K562 (cell line): Measurements from ENCODE around the gene GLTP. TPM values are rescaled to one million over a fixed set of nuclear protein-coding genes. Genes with fewer than 3 reads are reported as not detected.
A peak's percentile ranks its signal among the peaks of the same experiment; 100 is the strongest.

Experiments
- CBFA2T3 ChIP-seq: fragments of 450-650 bp; IDR thresholded peaks from 2 replicates; pipeline ENCODE4 v1.6.1; 2017
- GTF2A2 ChIP-seq: IDR thresholded peaks from 2 replicates; pipeline ENCODE4 v1.6.1; 2016; ENCODE audit warnings: mild to moderate bottlenecking, missing genetic modification characterization, missing compliant biosample characterization
- GTF2E2 ChIP-seq: fragments of 200-800 bp; sonication (Bioruptor generic); IDR thresholded peaks from 2 replicates; pipeline ENCODE4 v1.6.1; 2016; ENCODE audit warnings: missing genetic modification characterization, missing compliant biosample characterization
- HMG20B ChIP-seq: fragments of 250-450 bp; sonication (Bioruptor Pico); IDR thresholded peaks from 2 replicates; pipeline ENCODE4 v1.5.0; 2021; ENCODE audit warnings: mild to moderate bottlenecking
- KAT8 ChIP-seq: fragments of 450-650 bp; IDR thresholded peaks from 2 replicates; pipeline ENCODE4 v1.6.1; 2016; ENCODE audit warnings: low read depth, mild to moderate bottlenecking
- NUFIP1 ChIP-seq: fragments of 450-650 bp; IDR thresholded peaks from 2 replicates; pipeline ENCODE4 v1.6.1; 2018; ENCODE audit not compliant: partially characterized antibody
- RBM15 ChIP-seq: fragments of 200-400 bp; formaldehyde crosslinking; IDR thresholded peaks from 2 replicates; pipeline ENCODE4 v1.6.1; 2018; ENCODE audit warnings: mild to moderate bottlenecking, low read length, moderate library complexity; ENCODE audit not compliant: insufficient read depth
- RCOR1 ChIP-seq, 2 experiments: IDR thresholded peaks; 2 replicates each; pipeline ENCODE4 v1.6.1; 2012; ENCODE audit warnings: low read depth in 2 of 2, low read length in 2 of 2, borderline replicate concordance in 1 of 2, improper control_type of control experiment in 1 of 2
- RHOXF2B ChIP-seq: fragments of 250-450 bp; sonication (Bioruptor Pico); conservative IDR thresholded peaks from 2 replicates; pipeline ENCODE4 v1.5.1; 2021
- SIRT6 ChIP-seq: IDR thresholded peaks from one replicate; pipeline ENCODE4 v1.6.1; 2012; ENCODE audit warnings: low read depth, mild to moderate bottlenecking, control low read depth, inconsistent platforms, low read length, moderate library complexity
- SNIP1 ChIP-seq: fragments of 450-650 bp; IDR thresholded peaks from 2 replicates; pipeline ENCODE4 v1.7.1; 2017; ENCODE audit warnings: low read depth, mild to moderate bottlenecking
- TAF7 ChIP-seq: fragments of 450-650 bp; IDR thresholded peaks from 2 replicates; pipeline ENCODE4 v1.6.1; 2016; ENCODE audit warnings: missing genetic modification characterization, missing compliant biosample characterization
- XRCC3 ChIP-seq: fragments of 450-650 bp; IDR thresholded peaks from 2 replicates; pipeline ENCODE4 v1.6.1; 2017; ENCODE audit warnings: mild to moderate bottlenecking, moderate library complexity
- ZNF253 ChIP-seq: fragments of 250-450 bp; sonication (Bioruptor Pico); conservative IDR thresholded peaks from 2 replicates; pipeline ENCODE4 v1.6.1; 2021; ENCODE audit warnings: mild to moderate bottlenecking
- ZNF282 ChIP-seq: sonication (generic); formaldehyde crosslinking; IDR thresholded peaks from 2 replicates; pipeline ENCODE4 v1.8.1; 2023; ENCODE audit warnings: missing genetic modification reagents
- polyA plus RNA-seq, 8 experiments: library from polyadenylated mRNA; depleted of rRNA in 4 of 8; stranded (reverse) in 5 of 8; unstranded in 3 of 8; fragments of >200 nt; fragmentation: Nextera tagmentation in 2 of 8; fragmentation: Illumina TruSeq in 1 of 8; extraction: Ambion mirVana in 2 of 8; extraction: Trizol in 1 of 8; gene quantifications; 2 replicates each; pipeline versions ENCODE4 v1.2.1 to v1.2.3, GENCODE V29; 2011 to 2014; ENCODE audit warnings: inconsistent platforms in 1 of 8, missing spikeins in 1 of 8
- total RNA-seq, 7 experiments: library from RNA; depleted of rRNA in 6 of 7; stranded (reverse); fragments of >200 nt in 6 of 7; fragmentation: Illumina TruSeq in 2 of 7; extraction: Trizol in 2 of 7; gene quantifications; 2 replicates each; pipeline versions ENCODE4 v1.2.1 to v1.2.3, GENCODE V29; 2011 to 2021; ENCODE audit warnings: low replicate concordance in 1 of 7
- TF ChIP-seq, protein P1 (sequence below): fragments of 200-400 bp; formaldehyde crosslinking; IDR thresholded peaks from 2 replicates; pipeline ENCODE4 v1.6.1; 2017; ENCODE audit warnings: mild to moderate bottlenecking, low read depth, low read length, moderate library complexity
- TF ChIP-seq, protein P2 (sequence below): sonication (generic); formaldehyde crosslinking; IDR thresholded peaks from 2 replicates; pipeline ENCODE4 v1.8.1; 2023; ENCODE audit warnings: mild to moderate bottlenecking, missing genetic modification reagents
- TF ChIP-seq, protein P3 (sequence below): fragments of 450-650 bp; IDR thresholded peaks from 2 replicates; pipeline ENCODE4 v1.6.1; 2016; ENCODE audit warnings: low read depth, mild to moderate bottlenecking, moderate library complexity
- TF ChIP-seq, protein P4 (sequence below): fragments of 250-450 bp; sonication (Bioruptor Pico); IDR thresholded peaks from 2 replicates; pipeline ENCODE4 v1.5.0; 2021
- TF ChIP-seq, protein P5 (sequence below): fragments of 200-800 bp; sonication (Bioruptor generic); IDR thresholded peaks from 2 replicates; pipeline ENCODE4 v1.6.1; 2017; ENCODE audit warnings: missing genetic modification characterization, missing compliant biosample characterization

GLTP gene
- total and polyA plus RNA-seq, 9 of the 15 experiments (the other 6 are each of a cell fraction or from before 2014, with no cell fraction given) = 4.4 to 8.3 (median 6.1) TPM

DNA sequence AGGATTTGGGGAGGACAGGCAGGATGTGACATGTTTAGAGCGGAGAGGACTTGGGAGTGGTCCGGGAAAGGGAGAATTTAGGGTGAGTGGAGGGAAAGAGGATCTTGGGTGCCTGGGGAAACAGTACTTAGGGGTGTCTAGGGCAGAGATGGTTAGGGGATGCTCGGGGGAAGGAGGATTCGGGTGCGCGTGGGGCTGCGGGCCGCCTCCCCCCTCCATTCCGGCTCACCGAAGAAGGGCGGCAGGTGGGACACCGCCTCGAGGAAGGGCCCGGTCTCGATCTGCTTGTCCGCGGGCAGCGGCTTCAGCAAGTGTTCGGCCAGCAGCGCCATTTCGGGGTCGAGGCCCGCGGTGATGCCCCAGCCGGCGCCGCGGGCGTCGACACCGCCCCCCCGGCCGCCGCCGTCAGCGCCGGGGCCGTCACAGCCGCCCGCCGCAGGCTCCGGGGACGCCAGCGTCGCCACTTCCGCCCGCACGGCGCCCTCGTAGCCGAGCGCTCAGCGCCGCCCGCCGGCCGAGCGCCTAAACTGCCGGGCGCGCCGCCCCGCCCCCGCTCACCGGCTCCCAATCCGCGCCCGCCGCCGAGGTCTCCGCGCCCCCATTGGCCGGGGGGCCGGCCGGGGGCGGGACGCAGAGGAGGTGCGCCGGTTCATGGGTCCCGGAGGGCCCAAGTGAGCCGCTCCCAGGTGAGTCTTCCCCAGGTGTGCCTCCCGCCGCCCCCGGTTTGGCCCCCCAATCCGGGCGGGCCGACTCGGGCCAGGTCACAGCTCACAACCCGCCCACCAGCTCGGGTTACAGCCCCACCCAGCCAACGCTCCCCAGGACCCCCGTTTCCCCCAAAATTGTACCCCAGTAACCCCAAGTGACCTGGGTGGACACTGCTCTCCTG, at the start of gene GLTP (continued):
- TF ChIP-seq, protein P1, sequence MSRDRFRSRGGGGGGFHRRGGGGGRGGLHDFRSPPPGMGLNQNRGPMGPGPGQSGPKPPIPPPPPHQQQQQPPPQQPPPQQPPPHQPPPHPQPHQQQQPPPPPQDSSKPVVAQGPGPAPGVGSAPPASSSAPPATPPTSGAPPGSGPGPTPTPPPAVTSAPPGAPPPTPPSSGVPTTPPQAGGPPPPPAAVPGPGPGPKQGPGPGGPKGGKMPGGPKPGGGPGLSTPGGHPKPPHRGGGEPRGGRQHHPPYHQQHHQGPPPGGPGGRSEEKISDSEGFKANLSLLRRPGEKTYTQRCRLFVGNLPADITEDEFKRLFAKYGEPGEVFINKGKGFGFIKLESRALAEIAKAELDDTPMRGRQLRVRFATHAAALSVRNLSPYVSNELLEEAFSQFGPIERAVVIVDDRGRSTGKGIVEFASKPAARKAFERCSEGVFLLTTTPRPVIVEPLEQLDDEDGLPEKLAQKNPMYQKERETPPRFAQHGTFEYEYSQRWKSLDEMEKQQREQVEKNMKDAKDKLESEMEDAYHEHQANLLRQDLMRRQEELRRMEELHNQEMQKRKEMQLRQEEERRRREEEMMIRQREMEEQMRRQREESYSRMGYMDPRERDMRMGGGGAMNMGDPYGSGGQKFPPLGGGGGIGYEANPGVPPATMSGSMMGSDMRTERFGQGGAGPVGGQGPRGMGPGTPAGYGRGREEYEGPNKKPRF = no peak
- TF ChIP-seq SIRT6 = no peak
- TF ChIP-seq KAT8 = no peak
- TF ChIP-seq RCOR1 (IDR thresholded peaks at IDR 0.05; ENCODE audit: borderline replicate concordance in 1 of 2, low read depth in 2 of 2, low read length in 2 of 2) = peak in 1 of 2 experiments; percentile 13; a peak in 1 of 4 replicates
- TF ChIP-seq ZNF253 (CRISPR knock-in tag) = no peak
- TF ChIP-seq RHOXF2B = no peak
- TF ChIP-seq, protein P2, sequence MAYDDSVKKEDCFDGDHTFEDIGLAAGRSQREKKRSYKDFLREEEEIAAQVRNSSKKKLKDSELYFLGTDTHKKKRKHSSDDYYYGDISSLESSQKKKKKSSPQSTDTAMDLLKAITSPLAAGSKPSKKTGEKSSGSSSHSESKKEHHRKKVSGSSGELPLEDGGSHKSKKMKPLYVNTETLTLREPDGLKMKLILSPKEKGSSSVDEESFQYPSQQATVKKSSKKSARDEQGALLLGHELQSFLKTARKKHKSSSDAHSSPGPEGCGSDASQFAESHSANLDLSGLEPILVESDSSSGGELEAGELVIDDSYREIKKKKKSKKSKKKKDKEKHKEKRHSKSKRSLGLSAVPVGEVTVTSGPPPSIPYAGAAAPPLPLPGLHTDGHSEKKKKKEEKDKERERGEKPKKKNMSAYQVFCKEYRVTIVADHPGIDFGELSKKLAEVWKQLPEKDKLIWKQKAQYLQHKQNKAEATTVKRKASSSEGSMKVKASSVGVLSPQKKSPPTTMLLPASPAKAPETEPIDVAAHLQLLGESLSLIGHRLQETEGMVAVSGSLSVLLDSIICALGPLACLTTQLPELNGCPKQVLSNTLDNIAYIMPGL (CRISPR knock-in tag) = no peak; the same call in 1 of the 2 replicates
- TF ChIP-seq XRCC3 = no peak
- TF ChIP-seq, protein P3, sequence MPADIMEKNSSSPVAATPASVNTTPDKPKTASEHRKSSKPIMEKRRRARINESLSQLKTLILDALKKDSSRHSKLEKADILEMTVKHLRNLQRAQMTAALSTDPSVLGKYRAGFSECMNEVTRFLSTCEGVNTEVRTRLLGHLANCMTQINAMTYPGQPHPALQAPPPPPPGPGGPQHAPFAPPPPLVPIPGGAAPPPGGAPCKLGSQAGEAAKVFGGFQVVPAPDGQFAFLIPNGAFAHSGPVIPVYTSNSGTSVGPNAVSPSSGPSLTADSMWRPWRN = no peak
- no peak for TF ChIP-seq GTF2E2 (tag)
- no peak for TF ChIP-seq RBM15
- no peak for TF ChIP-seq ZNF282
- no peak for TF ChIP-seq HMG20B (CRISPR knock-in tag)
- TF ChIP-seq SNIP1 = no peak
- TF ChIP-seq, protein P4, sequence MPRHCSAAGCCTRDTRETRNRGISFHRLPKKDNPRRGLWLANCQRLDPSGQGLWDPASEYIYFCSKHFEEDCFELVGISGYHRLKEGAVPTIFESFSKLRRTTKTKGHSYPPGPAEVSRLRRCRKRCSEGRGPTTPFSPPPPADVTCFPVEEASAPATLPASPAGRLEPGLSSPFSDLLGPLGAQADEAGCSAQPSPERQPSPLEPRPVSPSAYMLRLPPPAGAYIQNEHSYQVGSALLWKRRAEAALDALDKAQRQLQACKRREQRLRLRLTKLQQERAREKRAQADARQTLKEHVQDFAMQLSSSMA (CRISPR knock-in tag) = no peak
- TF ChIP-seq TAF7 (tag) = no peak
- TF ChIP-seq, protein P5, sequence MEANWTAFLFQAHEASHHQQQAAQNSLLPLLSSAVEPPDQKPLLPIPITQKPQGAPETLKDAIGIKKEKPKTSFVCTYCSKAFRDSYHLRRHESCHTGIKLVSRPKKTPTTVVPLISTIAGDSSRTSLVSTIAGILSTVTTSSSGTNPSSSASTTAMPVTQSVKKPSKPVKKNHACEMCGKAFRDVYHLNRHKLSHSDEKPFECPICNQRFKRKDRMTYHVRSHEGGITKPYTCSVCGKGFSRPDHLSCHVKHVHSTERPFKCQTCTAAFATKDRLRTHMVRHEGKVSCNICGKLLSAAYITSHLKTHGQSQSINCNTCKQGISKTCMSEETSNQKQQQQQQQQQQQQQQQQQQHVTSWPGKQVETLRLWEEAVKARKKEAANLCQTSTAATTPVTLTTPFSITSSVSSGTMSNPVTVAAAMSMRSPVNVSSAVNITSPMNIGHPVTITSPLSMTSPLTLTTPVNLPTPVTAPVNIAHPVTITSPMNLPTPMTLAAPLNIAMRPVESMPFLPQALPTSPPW (CRISPR knock-in tag) = peak; percentile 98
- no peak for TF ChIP-seq CBFA2T3
- TF ChIP-seq NUFIP1 = no peak
- no peak for TF ChIP-seq GTF2A2 (tag)
